ENCODE data around the gene GSK3B.
A peak's percentile ranks its signal among the peaks of the same experiment; 100 is the strongest.
"Not testable (repeated sequence)": the region's sequence is repeated elsewhere in the genome, so short reads cannot be mapped to it uniquely, and the experiment has no call there.

Gene GSK3B

DNA sequence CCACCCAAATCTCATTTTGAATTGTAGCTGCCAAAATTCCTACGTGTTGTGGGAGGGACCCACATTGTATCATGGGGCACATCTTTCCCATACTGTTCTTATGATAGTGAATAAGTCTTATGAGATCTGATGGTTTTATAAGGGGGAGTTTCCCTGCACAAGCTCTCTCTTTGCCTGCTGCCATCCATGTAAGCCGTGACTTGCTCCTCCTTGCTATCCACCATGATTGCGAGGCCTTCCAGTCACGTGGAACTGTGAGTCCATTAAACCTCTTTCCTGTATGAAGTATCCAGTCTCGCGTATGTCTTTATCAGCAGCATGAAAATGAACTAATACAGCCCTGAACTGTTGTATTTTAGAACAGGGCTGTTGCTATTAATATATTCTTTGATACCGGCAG lies 40.6 kb downstream of the GSK3B start:
- not testable (repeated sequence) for DNase-seq (ENCODE audit: low read depth)

- DNase-seq (ENCODE audit: low read depth): no peak
These were observed 41.6 kb downstream of the GSK3B start for GRCh38 chr3:120052677-120053076.

GRCh38 chr3:120052225-120052624 lies 42.0 kb downstream of the GSK3B start:
- DNase-seq (ENCODE audit: low read depth): no peak

DNA sequence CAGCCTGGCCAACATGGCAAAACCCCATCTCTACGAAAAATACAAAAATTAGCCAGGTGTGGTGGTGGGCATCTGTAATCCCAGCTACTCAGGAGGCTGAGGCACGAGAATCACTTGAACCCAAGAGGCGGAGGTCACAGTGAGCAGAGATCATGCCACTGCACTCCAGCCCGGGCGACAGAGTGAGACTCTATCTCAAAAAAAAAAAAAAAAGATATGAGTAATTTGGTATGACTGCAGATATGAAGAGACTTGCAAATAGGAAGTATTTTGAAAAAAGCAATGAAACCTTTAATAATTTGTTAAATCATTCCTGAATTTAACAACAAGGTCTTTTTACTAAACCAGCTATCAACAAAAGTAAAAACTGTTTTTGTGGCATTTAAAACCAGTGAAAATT lies 42.7 kb downstream of the GSK3B start:
- DNase-seq (ENCODE audit: low read depth): not testable (repeated sequence)

DNA sequence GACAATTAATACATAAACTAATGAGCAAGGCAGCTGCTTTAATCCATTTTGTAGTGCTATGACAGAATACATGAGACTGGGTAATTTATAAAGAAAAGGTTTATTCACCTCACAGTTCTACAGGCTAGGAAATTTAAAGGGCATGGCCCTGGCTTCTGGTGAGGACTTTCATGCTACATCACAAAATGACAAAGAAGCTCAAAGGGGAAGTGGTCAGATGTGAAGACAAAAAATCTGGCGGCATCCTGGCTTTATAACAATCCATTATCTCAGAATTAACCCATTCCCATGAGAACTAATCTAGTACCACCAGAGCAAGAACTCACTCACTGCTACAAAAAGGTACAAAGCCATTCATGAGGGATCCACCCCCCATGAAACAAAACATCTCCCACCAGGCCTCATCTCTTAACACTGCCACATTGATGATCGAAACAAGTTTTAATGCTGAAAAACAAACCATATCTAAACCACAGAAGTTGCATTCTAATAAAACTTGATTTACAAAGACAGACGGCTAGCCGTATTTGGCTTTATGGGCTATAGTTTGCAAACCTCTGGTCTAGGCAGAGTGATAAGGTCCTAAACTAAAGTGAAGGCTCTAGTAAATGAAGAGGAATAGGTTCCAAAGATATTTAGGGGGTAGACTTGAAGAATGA lies 44.2 kb downstream of the GSK3B start:
- DNase-seq (ENCODE audit: low read depth): no peak

DNA sequence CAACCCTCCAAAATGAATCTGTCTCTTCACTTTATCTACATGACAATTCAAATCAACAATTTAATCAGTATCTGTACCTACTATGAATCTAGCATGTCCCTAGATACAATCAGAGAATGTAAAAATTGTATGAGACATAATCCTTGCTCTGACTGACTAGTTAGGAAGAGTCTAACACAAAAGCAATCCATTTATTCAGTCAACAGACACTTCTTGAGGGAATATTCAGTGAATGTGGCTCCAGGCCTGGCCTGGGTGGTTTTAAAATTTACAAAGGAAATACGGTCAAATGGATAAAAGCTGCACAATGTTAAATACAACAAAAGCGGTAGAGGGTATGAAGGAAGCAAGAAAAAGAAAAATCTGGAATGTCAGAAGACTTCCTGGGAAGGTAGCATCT lies 45.2 kb downstream of the GSK3B start:
- no peak for DNase-seq (ENCODE audit: low read depth)

DNA sequence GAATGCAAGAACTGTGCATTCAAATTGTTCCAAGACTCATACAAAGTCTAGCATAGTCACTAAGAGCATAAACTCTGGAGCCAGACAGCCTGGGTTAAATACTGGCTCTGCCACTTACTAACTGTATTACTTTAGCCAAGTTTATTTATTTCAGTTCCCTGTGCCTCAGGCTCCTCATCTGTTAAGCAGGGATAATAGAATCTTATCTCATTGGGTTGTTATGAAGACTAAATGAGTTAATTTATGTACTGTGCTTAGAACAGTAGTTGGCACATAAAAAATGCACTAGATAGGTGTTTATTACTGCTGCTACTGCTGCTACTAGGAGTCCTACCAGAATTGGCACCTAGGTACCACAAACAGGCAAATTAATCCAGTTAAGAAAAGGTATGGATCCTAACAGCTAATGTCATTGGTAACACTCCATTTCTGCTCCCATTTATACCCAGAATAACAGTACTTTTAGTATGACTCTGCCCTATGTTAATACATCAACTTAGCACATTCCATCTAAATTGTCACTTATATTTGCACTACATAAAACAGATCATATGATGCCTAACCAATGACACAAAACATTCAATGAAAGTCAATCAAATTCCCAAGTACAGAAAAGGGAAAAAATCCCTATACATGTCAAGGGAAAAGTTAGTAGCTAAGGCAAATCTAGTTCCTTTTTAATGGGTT lies 45.7 kb downstream of the GSK3B start:
- DNase-seq (ENCODE audit: low read depth): no peak

- no peak for DNase-seq (ENCODE audit: low read depth)
These were observed 46.6 kb downstream of the GSK3B start for GRCh38 chr3:120047686-120048085.

GRCh38 chr3:120040813-120041377 lies 53.4 kb downstream of the GSK3B start:
- no peak for DNase-seq (ENCODE audit: low read depth)

GRCh38 chr3:120039642-120040610 lies 54.3 kb downstream of the GSK3B start:
- DNase-seq (ENCODE audit: low read depth): no peak

DNA sequence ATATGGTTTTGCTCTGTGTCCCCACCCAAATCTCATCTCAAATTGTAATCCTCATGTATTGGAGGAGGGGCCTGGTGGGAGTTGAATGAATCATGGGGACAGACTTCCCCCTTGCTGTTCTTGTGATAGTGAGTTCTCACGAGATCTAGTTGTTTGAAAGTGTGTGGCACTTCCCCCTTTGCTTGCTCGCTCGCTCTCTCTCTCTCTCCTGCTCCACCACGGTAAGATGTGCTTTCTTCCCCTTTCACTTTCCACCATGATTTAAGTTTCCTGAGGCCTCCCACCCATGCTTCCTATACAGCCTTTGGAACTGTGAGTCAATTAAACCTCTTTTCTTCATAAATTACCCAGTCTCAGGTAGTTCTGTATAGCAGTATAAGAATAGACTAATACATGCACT lies 60.7 kb downstream of the GSK3B start:
- DNase-seq (ENCODE audit: low read depth): no peak

DNA sequence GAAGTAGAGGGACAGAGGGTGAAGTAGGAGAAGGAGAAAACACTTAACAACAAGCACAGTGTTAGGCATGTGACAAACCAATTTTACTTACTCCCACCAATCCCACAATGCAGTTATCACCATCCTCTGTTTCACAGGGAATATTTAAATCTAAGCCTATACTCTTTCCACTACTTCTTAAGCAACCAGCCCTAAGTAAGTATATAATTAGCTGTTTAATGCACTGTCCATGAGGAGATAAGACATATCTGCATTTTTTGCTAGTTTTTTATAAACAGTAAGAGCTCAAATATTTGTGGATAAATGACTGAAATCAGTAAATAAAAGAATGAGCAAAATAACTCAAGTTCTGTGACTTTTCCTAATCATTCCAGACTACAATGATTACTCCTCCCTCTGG lies 62.7 kb downstream of the GSK3B start:
- DNase-seq (ENCODE audit: low read depth): no peak

GRCh38 chr3:120029749-120030148 lies 64.5 kb downstream of the GSK3B start:
- no peak for DNase-seq (ENCODE audit: low read depth)

- DNase-seq (ENCODE audit: low read depth): no peak
These were observed 65.8 kb downstream of the GSK3B start for GRCh38 chr3:120028271-120029047.

- DNase-seq (ENCODE audit: low read depth): no peak
These were observed 67.0 kb downstream of the GSK3B start for GRCh38 chr3:120027226-120027625.

DNA sequence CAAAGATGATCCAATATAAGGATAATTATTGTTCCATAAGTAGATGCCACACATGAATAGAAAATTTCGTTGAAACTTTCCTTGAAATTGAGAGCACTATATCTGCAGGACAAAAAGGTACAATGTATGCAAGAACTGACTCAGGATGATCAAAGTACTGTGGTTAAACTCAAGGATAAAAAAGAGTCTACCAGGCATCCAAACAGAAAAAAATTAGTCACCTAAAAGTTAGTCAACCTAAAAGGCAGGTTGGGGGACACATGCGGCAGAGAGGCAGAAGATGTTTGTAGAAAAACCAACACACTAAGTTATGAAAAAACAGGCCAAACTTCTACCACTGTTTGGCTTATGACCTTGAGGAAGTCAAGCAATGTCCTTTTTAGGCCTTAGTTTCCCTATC lies 68.7 kb downstream of the GSK3B start:
- peak; percentile 47 for DNase-seq (ENCODE audit: low read depth)

DNA sequence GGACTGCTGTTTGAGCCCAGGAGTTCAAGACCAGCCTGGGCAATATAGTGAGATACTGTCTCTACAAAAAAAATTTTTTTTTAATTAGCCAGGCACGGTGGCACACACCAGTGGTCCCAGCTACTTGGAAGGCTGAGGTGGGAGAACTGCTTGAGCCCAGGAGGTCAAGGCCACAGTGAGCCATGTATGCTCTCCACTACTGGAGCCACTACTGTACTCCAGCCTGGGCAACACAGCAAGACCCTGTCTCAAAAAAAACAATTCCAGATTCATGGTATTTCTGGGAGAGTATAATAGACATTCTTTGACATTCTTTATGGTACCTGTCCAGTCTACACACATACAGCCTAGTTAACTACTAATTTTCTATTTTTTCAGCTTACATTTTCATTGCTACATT lies 70.1 kb downstream of the GSK3B start:
- no peak for DNase-seq (ENCODE audit: low read depth)

- peak; percentile 73 for DNase-seq (ENCODE audit: low read depth)
These were observed 71.5 kb downstream of the GSK3B start for GRCh38 chr3:120022729-120023128.

DNA sequence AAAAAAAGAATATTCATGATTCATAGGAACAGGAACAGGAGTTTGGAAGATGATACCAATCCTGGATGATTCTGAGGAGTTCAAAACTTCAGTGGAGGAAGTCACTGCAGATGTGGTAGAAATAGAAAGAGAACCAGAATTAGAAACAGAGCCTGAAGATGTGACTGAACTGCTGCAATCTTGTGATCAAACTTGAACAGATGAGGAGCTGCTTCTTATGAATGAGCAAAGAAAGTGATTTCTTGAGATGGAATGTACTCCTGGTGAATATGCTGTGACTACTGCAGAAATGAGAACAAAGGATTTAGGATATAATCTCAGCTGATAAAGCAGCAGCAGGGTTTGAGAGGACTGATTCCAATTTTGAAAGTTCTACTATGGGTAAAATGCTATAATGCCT lies 72.7 kb downstream of the GSK3B start:
- peak; percentile 52 for DNase-seq (ENCODE audit: low read depth)

GRCh38 chr3:120018299-120018698 lies 75.9 kb downstream of the GSK3B start:
- no peak for DNase-seq (ENCODE audit: low read depth)

DNA sequence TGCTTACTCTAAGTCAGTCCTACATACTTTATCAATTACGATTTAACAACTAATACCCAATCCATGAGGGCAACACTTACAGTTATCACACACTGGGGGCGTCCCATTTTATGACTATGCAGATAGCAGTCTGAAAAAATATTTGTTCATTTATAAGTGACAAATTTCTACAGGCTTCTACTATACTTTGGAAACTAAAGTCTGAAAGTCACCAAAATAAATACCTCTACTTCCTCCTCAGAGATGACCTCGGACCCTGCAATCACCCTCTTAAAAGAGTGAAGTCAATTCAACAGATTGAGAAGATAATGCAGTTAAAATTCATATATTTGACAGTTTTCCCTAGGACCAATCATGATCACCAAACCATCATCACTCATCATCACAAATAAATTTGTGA lies 76.6 kb downstream of the GSK3B start:
- DNase-seq (ENCODE audit: low read depth): no peak

DNA sequence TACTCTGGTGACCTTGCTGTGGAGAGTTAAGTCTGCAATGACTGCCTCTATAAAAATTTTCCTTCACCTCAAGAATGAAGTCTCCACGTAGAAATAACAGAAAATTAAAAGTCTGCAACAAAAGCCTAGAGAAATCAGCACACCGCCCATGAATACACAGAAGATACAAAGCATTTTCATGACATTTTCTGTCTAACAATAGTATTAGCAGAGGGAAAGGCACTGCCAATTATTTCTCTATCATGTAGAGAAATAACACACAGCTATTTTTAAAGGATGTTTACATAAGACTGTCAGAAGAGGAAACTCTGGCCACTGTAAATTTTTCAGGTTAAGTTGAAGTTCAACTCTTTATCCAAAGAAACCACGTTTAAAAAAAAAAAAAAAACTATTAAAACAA lies 80.8 kb downstream of the GSK3B start:
- DNase-seq (ENCODE audit: low read depth): peak; percentile 48
